ENCODE results near the gene CDK2.

CDK2 gene

GRCh38 chr12:56017181-56017580, 50.6 kb downstream of the CDK2 start:
- no peak for DNase-seq

GRCh38 chr12:56018356-56018755, 51.7 kb downstream of the CDK2 start:
- DNase-seq = no peak

GRCh38 chr12:56020423-56021184, 54.0 kb downstream of the CDK2 start, which contains the start of gene IKZF4:
IKZF4 (plus strand) TSS chr12:56021043; CDS start chr12:56021494, 451 bp downstream.
- no peak for DNase-seq

- DNase-seq = no peak
These were observed 55.4 kb downstream of the CDK2 start for GRCh38 chr12:56021889-56022497.

All from activated CD4-positive, alpha-beta T cell treated with anti-CD3 and anti-CD28 coated beads, Interleukin-2, amount 50 U/mL, for 4 hours (primary cell).